Omental fat pad (tissue), 4 donors: Measurements from ENCODE around the gene FRMPD2. TPM values are rescaled to one million over a fixed set of nuclear protein-coding genes. Genes with fewer than 3 reads are reported as not detected.

Experiments used
- ATAC-seq: fragments of 150-250 bp; one replicate; pipeline ENCODE4 v1.9.1; 2016; ENCODE audit warnings: mild to moderate bottlenecking, moderate library complexity; ENCODE audit not compliant: low FRiP score
- DNase-seq: peaks from one replicate; pipeline ENCODE4 v3.0.0-alpha.2; 2019; ENCODE audit warnings: low spot score
- total RNA-seq, 4 donors: library from RNA; depleted of rRNA; stranded (reverse); fragments of >200 nt; gene quantifications; one replicate each; pipeline ENCODE4 v1.1.0, GENCODE V29; 2016
- TF ChIP-seq, protein P1 (sequence below), 3 donors: fragments of 450-650 bp; IDR thresholded peaks; one replicate each; pipeline ENCODE4 v1.5.1; 2016 to 2017; ENCODE audit warnings: antibody characterized with exemption in 3 of 3, mild to moderate bottlenecking in 3 of 3, moderate library complexity in 2 of 3

Gene FRMPD2
- total RNA-seq, 4 donors from 2014 or later, result not detected

GRCh38 chr10:48289501-48290238 lies 15.2 kb upstream of the FRMPD2 start:
- DNase-seq, result no peak
- TF ChIP-seq, protein P1, sequence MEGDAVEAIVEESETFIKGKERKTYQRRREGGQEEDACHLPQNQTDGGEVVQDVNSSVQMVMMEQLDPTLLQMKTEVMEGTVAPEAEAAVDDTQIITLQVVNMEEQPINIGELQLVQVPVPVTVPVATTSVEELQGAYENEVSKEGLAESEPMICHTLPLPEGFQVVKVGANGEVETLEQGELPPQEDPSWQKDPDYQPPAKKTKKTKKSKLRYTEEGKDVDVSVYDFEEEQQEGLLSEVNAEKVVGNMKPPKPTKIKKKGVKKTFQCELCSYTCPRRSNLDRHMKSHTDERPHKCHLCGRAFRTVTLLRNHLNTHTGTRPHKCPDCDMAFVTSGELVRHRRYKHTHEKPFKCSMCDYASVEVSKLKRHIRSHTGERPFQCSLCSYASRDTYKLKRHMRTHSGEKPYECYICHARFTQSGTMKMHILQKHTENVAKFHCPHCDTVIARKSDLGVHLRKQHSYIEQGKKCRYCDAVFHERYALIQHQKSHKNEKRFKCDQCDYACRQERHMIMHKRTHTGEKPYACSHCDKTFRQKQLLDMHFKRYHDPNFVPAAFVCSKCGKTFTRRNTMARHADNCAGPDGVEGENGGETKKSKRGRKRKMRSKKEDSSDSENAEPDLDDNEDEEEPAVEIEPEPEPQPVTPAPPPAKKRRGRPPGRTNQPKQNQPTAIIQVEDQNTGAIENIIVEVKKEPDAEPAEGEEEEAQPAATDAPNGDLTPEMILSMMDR (IDR thresholded peaks at IDR 0.05), result peak in 1 of 3 donors; percentile 14
- ATAC-seq, result no peak

DNA sequence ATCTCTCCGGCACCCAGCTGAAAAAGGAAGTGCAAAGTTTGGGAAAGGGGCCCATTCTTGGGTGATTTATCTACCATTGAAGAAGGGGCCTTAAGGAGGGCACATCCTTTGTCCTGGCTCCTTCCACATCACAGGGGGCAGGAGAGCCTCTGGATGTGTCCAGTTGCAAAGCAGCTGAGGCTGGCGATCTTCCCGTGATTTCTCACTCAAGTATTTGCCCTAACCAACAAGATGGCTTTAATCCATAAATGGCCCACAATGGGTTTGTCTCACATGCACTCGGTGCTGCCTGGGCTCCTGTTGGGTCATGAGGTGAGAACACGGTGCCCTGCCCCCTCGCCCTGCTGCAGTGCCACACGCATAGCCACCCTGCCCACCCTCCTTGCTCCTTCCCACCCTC lies 14.2 kb upstream of the FRMPD2 start:
- no peak for ATAC-seq
- TF ChIP-seq, protein P1 (IDR thresholded peaks at IDR 0.05), result no peak
- no peak for DNase-seq

DNA sequence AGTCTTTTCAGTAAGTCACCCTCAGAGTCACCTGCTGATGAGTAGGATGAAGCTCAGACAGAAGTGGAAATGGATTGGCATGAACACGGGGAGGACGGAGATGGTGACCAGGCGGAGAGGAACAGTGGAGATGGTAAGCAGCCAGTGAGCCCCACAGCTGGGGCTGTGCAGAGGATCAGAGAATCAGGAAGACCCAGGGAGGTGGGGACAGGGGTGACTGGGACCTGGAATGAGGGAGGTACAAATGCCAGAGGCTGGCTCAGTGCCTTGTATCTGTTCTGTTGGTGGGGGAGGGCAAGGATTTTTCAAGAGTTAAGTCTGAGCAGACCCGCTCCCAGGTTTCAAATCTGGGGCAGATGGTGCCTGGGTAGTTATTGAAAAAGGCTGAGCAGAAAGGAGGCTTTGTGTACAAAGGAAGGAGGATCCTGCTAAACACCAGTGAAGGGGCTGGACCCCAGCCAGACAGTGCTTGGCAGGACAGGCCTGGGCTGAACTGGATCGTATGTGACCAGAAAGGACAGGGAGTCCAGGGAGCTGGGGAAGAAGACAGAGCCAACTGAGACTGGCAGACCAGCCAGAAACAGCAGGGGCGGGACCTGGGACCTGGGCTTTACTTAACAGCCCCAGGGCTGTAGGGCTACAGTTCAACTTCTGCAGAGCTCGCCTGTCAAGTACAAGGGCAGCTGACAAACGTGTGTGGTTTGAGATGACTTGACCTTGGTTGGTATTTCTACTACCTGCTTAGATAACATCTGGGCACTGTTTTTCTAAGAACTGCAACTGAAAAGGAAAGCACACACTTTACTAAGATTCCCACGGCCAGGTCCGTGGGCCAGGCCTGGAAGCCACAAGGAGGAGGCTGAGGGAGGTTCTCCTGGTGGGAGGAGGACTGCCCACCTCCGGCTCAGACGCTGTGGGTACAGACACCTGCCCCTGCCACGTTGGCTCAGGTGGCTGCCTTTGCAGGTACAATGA lies 13.2 kb upstream of the FRMPD2 start:
- no peak for ATAC-seq

DNA sequence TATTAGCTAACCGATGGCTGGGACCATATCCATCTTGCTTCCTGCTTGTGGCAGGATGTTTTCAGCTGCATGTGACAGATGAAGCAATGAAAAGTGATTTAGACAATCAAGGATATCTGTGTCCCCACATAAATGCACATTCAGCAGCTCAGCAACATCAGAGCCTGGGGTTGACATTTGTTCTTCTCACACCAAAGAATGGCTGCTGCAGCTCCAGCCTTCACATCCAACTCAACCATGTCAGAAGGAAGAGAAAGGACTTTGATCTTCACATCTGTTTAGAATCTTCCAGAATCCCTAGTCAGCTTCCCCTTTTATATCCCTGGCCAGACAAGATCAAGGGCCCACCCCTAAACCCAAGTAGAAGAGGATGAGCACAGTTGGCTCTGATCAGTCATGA lies 11.9 kb upstream of the FRMPD2 start:
- ATAC-seq (no peak), DNase-seq (no peak)
- TF ChIP-seq, protein P1 (IDR thresholded peaks at IDR 0.05), result no peak

More for the DNA sequence above, 13.2 kb upstream of the FRMPD2 start:
- no peak for DNase-seq
- TF ChIP-seq, protein P1 (IDR thresholded peaks at IDR 0.05), result no peak

DNA sequence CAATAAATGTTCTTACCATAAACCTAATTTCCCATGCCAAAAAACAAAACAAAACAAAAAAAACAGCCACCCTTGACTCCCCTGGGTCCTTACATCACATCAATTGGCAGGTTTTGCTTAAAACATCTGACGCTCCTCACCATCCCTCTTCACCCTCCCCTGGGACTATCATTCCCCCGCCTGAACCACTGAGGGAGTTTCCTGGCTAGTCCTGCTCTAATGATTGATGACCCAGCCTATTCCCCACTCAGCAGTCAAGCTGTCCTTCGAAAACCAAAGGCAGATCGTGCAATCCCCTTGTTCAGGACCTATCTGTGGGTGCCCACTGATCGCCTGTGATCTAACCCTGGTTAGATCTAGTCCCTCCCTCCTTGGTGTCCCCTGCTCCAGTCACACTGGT lies 11.2 kb upstream of the FRMPD2 start:
- TF ChIP-seq, protein P1 (IDR thresholded peaks at IDR 0.05), result no peak
- DNase-seq (no peak), ATAC-seq (no peak)

DNA sequence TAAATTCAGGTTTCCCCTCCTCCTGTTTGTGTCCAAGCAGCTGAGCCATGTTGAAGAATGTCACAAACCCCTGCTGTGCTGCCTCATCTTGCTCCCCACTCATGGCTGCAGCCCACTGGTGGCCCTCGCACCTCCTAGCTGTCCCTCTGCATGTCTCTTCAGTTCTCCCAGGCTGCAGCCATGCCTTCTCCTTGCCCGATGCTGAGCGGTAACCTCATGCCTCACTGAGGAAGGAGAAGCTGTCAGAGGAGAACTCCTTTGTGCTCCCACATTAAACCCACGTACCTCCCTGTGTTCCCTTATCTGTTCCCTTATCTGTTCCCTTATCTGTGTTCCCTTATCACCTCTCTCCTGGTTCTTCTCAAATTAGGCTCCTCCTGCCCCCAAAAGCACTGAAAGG lies 10.3 kb upstream of the FRMPD2 start:
- DNase-seq (no peak), ATAC-seq (no peak)
- TF ChIP-seq, protein P1 (IDR thresholded peaks at IDR 0.05), result no peak
